ENCODE results near the gene CCM2.

CCM2 gene

DNA sequence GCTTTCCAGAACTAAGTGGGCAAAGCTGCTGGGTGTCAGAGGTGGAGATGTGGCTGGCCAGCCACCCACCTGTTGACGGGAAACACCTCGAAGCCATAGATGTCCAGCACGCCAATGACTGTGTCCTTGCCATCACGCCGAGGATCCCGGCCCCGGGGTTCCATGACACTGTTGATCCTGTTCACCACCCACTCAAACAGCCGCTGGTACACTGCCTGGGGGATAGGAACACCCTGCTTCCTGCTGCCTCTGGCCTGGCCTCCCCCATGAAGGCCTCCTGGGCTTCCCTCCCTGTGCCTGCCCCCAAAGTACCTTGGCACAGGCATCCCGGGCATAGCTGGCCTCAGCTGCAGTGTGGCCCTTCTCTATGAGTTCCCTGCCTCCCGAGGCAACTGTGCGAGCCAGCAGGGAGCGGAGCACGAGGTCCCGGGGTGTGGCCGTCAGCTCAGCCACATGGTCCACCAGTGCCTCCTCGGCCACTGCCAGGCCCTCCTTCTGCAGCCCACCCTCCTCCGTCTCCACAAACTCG lies 29.4 kb upstream of the CCM2 start:
- no peaks in the 10 kb centered on the region for H3K79me2 ChIP-seq (ENCODE audit: low read length)
- H3K9ac ChIP-seq (ENCODE audit: low read length) = no peak overlapping the region
- no peak overlapping the region for H2AFZ ChIP-seq (ENCODE audit: low read length)
- no peaks in the 10 kb centered on the region for H3F3A ChIP-seq (ENCODE audit: insufficient read depth, low read length)
- H3K4me1 ChIP-seq (ENCODE audit: low read length) = peaks cover 6% of the 10 kb centered on the region; the same call in 1 of the 2 replicates
- TF ChIP-seq, protein P1, sequence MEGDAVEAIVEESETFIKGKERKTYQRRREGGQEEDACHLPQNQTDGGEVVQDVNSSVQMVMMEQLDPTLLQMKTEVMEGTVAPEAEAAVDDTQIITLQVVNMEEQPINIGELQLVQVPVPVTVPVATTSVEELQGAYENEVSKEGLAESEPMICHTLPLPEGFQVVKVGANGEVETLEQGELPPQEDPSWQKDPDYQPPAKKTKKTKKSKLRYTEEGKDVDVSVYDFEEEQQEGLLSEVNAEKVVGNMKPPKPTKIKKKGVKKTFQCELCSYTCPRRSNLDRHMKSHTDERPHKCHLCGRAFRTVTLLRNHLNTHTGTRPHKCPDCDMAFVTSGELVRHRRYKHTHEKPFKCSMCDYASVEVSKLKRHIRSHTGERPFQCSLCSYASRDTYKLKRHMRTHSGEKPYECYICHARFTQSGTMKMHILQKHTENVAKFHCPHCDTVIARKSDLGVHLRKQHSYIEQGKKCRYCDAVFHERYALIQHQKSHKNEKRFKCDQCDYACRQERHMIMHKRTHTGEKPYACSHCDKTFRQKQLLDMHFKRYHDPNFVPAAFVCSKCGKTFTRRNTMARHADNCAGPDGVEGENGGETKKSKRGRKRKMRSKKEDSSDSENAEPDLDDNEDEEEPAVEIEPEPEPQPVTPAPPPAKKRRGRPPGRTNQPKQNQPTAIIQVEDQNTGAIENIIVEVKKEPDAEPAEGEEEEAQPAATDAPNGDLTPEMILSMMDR (IDR thresholded peaks at IDR 0.05; ENCODE audit: low read length) = no peak
- TF ChIP-seq EZH2 (optimal IDR thresholded peaks at IDR 0.05; ENCODE audit: low read depth, low read length) (no peak), EZH2phosphoT487 (IDR thresholded peaks at IDR 0.05; ENCODE audit: low read length) (no peak)
- no peak overlapping the region for H3K4me3 ChIP-seq (ENCODE audit: low read length)
- no peaks in the 10 kb centered on the region for H3K36me3 ChIP-seq (replicated peaks; ENCODE audit: insufficient read depth, low read length)
- H3K27me3 ChIP-seq (replicated peaks; ENCODE audit: insufficient read depth, low read length) = no peaks in the 10 kb centered on the region
- no peak for DNase-seq
- H3K27ac ChIP-seq (ENCODE audit: low read length) = no peak overlapping the region
- no peaks in the 10 kb centered on the region for H3K9me3 ChIP-seq (replicated peaks; ENCODE audit: insufficient read depth, low read length)
- H3K4me2 ChIP-seq (ENCODE audit: low read depth, low read length) = no peak overlapping the region
- no peaks in the 10 kb centered on the region for H4K20me1 ChIP-seq (ENCODE audit: insufficient read depth, low read length)
- H3K9me2 ChIP-seq (replicated peaks; ENCODE audit: insufficient read depth, low read length) = no peaks in the 10 kb centered on the region

DNA sequence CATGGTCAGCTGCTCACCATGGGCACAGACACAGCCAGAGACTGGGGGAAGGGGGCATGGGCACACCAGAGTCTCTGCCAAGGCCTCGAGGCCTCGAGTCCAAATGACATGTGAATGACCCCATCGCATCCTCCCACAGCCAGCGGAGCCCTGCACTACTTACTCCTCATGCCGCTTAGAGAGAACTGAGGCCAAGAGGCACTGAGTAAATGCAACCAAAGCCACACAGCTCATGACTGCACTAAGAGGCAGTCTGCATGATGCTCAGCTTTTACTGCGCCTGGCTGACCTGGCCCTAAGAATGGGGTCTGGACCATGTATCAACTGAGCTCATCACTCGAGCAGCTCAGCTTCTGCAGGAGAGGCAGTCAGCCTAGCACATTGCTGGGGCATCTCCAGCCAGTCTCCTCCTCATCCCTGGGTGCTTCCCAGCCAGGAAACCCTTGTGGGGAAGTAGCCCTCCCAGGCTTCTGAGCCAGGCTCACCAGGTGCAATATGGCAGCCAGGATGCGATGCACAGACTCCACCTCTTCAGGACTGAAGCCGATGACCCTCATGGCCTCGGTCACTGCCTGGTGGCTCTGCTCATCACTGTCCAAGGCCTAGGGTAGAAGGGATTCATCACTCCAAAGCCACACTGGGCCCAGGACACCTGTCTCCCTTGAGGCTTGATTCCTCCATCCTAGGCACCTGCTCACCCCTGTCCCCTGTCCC lies 28.7 kb upstream of the CCM2 start:
- Histone ChIP-seq H3K4me2 (ENCODE audit: low read depth, low read length) (no peak overlapping the region), H3K27me3 (replicated peaks; ENCODE audit: insufficient read depth, low read length) (no peaks in the 10 kb centered on the region), H3K4me1 (ENCODE audit: low read length) (peaks cover 6% of the 10 kb centered on the region; the same call in 1 of the 2 replicates), H3K36me3 (replicated peaks; ENCODE audit: insufficient read depth, low read length) (no peaks in the 10 kb centered on the region), H3K27ac (ENCODE audit: low read length) (no peak overlapping the region), H3F3A (ENCODE audit: insufficient read depth, low read length) (no peaks in the 10 kb centered on the region), H3K9me3 (replicated peaks; ENCODE audit: insufficient read depth, low read length) (no peaks in the 10 kb centered on the region), H3K9ac (ENCODE audit: low read length) (no peak overlapping the region), H3K9me2 (replicated peaks; ENCODE audit: insufficient read depth, low read length) (no peaks in the 10 kb centered on the region), H3K79me2 (ENCODE audit: low read length) (no peaks in the 10 kb centered on the region), H2AFZ (ENCODE audit: low read length) (no peak overlapping the region), H3K4me3 (ENCODE audit: low read length) (no peak overlapping the region), H4K20me1 (ENCODE audit: insufficient read depth, low read length) (no peaks in the 10 kb centered on the region)
- TF ChIP-seq, protein P1 (IDR thresholded peaks at IDR 0.05; ENCODE audit: low read length) = no peak
- TF ChIP-seq EZH2phosphoT487 (IDR thresholded peaks at IDR 0.05; ENCODE audit: low read length) (no peak), EZH2 (optimal IDR thresholded peaks at IDR 0.05; ENCODE audit: low read depth, low read length) (no peak)
- DNase-seq = no peak

- Histone ChIP-seq H3K4me1 (ENCODE audit: low read length) (peaks cover 6% of the 10 kb centered on the region; the same call in 1 of the 2 replicates), H3K9ac (ENCODE audit: low read length) (no peak overlapping the region), H3K4me3 (ENCODE audit: low read length) (no peak overlapping the region), H3K36me3 (replicated peaks; ENCODE audit: insufficient read depth, low read length) (no peaks in the 10 kb centered on the region), H3K9me2 (replicated peaks; ENCODE audit: insufficient read depth, low read length) (no peaks in the 10 kb centered on the region), H3K27me3 (replicated peaks; ENCODE audit: insufficient read depth, low read length) (no peaks in the 10 kb centered on the region), H2AFZ (ENCODE audit: low read length) (no peak overlapping the region), H3K9me3 (replicated peaks; ENCODE audit: insufficient read depth, low read length) (no peaks in the 10 kb centered on the region), H3F3A (ENCODE audit: insufficient read depth, low read length) (no peaks in the 10 kb centered on the region), H3K4me2 (ENCODE audit: low read depth, low read length) (no peak overlapping the region), H3K79me2 (ENCODE audit: low read length) (no peaks in the 10 kb centered on the region), H4K20me1 (ENCODE audit: insufficient read depth, low read length) (no peaks in the 10 kb centered on the region), H3K27ac (ENCODE audit: low read length) (no peak overlapping the region)
- no peak for DNase-seq
- TF ChIP-seq, protein P1 (IDR thresholded peaks at IDR 0.05; ENCODE audit: low read length) = no peak
- TF ChIP-seq EZH2phosphoT487 (IDR thresholded peaks at IDR 0.05; ENCODE audit: low read length) = no peak
- no peak for TF ChIP-seq EZH2 (optimal IDR thresholded peaks at IDR 0.05; ENCODE audit: low read depth, low read length)
These were observed 28.0 kb upstream of the CCM2 start for GRCh38 chr7:44971902-44972441.
